HG03064 (cell line): ENCODE data around the gene RETN.
"Not testable (repeated sequence)": the region's sequence is repeated elsewhere in the genome, so short reads cannot be mapped to it uniquely, and the experiment has no call there.

ENCODE experiments used
- ATAC-seq: cut with Tn5 transposase; IDR thresholded peaks from one replicate; pipeline ENCODE4 v1.9.1; 2021; ENCODE audit warnings: low read depth; ENCODE audit not compliant: unreplicated experiment

RETN gene

DNA sequence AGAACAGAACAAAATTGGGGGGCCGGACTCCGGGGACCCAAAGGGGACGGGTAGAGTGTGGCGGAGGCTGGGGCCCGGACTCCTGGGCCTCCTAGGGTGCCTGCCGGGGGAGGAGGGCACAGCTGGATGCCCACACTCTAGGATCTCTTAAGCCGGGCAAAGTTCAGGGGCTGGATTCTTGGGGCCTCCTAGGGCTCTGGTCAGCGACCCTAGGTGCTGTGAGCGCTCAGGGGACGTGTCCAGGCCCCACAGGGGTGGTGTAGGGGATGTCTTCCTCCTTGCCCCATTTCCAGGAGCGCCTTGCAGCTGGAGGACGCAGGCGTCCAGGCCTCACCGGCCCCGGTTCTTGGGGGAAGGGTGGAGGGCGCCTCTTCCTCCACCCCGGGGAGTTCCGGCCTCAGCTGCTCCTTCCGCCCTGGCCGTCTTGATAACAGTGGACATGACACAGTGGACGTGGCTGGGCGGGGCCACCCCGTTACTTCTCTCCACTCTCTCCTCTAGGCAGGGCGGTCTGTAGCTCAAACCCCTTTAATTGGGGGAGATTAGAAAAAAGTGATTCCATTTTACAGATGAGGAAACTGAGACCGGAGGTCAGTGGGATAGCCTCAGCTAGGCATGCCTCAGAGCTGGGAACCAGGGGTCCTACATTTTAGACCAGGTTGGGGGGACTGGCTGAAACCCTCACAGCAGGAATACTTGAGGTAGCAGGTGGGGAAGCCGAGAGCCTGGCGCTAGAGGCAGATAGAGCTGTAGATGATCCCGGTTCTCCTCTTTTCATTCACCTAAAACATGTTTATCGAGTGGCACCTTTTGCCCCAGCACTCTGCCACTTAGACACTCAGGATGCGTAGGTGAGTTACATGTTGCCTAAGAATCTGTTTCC, 31.2 kb upstream of the RETN start:
- ATAC-seq = no peak

DNA sequence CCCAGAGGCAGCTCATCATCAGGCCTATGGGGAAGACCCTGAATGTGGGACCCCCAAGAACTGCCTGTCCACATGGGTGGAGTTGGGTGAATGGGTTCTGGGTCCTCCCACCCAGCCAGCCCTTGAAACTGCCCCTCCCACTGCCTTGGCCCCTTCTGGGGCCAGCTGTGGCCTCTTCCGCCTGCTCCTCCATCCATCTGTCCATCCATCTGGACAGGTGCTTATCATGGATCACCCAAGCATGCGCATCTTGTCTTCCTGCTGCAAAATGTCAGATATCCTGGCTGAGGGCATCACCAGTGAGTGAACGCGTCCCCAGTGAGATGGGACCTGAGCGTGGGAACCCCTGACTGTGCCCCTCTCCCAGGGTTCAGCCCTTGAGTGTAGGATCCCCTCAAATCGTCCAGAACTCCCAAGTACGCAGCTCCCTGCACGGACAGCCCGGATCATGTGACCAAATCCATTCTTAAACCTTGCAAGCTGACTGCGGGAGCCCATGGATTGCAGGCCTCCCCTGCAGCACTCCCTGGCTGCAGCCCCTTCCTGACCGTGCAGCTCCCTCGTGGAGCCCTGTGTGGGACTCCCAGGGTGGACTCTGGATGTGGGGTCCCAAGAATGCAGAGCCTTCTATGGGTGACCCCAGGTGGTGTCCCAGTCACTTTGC, 29.9 kb upstream of the RETN start:
- no peak for ATAC-seq

DNA sequence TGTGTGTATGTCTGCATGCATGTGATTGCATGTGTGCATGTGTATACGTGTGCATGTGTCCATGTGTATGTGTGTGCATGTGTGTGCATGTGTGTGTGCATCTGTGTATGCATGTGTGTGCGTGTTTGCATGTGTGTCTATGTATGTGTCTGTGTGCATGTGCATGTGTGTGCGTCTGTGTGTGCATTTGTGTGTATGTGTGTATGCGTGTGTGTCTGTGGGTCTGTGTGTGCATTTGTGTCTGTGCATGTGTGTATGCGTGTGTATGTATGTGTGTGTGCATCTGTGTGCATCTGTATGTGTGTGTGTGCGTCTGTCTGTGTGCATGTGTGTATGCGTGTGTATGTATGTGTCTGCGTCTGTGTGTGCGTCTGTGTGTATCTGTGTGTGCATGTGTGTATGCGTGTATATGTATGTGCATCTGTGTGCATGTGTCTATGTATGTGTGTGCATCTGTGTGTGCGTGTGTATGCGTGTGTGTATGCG, 28.9 kb upstream of the RETN start:
- ATAC-seq = no peak

DNA sequence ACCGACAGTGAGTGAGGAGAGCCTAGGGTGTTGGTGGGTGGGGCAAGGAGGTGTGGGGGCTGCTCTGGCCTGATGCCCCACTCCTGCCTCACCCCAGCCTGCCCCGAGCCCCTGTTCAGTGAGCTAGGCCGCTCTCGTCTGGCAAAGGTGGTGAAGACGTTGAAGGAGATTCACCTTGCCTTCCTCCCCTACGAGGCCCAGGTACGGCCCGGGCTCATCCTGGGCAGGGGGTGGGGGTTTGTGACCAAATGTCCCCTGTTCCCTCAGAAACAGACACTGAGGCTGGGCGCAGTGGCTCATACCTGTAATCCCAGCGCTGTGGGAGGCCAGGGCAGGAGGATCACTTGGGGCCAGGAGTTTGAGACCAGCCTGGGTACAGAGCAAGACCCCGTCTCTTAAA, 28.0 kb upstream of the RETN start:
- no peak for ATAC-seq

DNA sequence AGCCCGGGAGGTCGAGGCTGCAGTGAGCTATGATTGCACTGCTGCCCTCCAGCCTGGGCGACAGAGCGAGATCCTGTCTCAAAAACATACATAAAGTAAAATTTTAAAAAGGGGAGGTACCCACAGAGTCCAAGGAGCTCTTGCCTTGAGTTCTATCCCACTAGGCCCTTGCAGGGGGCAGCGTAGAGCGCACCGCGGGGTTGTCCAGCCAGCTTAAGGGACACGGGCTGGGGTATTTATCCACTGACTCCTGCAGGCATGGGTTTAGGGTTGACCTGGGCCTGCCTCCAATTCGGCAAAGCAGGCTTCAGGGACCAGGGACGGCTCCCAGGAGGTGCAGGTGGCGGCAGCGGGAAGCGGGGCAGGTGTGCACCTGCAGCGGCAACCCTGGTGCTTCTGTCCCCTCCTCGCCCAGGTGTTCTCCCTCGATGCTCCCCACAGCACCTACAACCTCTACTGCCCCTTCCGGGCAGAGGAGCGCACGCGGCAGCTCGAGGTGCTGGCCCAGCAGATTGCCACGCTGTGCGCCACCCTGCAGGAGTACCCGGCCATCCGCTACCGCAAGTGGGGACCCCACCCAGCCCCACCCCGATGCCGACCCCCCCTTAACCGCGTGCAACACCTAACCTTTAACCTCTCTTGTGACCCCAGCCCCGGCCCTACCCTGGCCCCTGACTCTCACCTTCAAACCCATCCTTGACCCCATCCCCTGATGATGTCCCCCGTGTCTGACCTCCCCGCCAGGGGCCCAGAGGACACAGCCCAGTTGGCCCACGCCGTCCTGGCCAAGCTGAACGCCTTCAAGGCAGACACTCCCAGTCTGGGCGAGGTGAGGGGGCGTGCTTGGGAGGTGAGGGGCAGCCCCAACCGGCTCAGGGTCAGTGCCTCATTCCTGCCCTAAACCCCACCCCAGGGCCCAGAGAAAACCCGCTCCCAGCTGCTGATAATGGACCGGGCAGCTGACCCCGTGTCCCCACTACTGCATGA, 27.3 kb upstream of the RETN start:
- ATAC-seq = no peak

DNA sequence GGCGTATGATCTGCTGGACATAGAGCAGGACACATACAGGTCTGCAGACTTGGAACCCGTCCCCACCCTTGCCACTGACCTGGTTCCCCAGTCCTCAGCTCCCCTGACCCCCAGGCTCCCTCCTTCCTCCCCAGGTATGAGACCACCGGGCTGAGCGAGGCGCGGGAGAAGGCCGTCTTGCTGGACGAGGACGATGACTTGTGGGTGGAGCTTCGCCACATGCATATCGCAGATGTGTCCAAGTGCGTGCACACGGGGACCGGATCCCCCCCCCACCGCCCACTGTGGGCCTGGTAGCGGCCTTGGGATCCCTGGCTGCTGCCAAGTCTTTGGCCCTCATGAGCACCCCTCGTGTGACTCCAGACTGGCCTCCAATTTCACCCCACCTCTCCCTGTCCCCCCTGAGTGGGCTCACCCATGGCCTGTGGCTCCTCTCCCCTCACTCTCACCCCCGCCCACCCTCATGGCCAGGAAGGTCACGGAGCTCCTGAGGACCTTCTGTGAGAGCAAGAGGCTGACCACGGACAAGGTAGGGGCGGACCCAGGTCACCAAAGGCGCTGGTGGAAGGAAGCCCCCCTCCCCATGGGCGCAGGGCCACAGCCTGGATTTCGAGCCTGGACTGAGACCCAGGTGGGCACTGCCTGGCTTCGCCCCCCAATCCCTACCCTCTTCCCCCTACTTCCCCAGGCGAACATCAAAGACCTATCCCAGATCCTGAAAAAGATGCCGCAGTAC, 26.4 kb upstream of the RETN start:
- ATAC-seq = no peak

DNA sequence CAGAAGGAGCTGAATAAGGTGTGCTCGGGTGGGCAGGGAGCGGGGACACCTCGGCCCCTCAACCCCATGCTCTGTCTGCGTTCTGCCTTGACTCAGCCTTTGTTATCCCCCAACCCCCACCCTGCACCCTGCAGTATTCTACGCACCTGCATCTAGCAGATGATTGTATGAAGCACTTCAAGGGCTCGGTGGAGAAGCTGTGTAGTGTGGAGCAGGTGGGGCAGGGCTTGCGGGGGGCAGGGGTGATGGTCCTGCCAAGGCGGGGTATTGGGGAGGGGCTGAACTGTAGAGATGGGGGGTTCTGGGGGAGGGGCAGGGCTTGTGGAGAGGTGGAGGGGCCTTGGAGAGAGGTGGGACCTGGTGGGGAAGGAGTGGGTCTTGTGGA, 25.8 kb upstream of the RETN start:
- no peak for ATAC-seq

DNA sequence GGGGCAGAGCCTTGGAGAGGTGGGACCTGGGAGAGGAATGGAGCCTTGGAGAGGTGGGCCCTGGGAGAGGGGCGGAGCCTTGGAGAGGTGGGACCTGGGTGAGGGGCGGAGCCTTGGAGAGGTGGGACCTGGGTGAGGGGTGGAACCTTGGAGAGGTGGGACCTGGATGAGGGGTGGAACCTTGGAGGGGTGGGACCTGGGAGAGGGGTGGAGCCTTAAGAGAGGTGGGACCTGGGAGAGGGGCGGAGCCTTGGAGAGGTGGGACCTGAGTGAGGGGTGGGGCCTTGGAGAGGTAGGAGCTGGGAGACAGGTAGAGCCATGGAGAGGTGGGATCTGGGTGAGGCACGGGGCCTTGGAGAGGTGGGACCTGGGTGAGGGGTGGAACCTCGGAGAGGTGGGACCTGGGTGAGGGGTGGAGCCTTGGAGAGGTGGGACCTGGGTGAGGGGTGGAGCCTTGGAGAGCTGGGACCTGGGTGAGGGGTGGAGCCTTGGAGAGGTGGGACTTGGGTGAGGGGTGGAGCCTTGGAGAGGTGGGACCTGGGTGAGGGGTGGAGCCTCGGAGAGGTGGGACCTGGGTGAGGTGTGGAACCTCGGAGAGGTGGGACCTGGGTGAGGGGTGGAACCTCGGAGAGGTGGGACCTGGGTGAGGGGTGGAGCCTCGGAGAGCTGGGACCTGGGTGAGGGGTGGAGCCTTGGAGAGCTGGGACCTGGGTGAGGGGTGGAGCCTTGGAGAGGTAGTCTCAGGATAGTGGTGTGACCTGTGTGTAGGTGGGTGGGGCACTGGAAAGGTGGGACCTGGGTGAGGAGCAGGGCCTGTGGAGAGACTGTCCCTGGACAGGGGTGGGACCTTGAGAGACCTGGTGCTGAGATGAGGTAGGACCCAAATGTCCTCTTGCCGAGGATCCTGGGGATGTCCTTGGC, 25.0 kb upstream of the RETN start:
- not testable (repeated sequence) for ATAC-seq

DNA sequence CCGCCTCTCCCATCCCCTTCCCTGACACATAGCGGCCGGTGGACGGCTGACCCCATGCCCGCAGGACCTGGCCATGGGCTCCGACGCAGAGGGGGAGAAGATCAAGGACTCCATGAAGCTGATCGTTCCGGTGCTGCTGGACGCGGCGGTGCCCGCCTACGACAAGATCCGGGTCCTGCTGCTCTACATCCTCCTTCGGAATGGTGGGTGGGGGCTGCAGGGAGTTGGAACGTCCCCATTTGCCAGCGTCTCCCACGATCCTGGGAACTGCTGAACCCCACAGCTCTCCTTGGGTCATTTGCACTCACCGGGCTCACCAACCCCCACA, 24.3 kb upstream of the RETN start:
- no peak for ATAC-seq

DNA sequence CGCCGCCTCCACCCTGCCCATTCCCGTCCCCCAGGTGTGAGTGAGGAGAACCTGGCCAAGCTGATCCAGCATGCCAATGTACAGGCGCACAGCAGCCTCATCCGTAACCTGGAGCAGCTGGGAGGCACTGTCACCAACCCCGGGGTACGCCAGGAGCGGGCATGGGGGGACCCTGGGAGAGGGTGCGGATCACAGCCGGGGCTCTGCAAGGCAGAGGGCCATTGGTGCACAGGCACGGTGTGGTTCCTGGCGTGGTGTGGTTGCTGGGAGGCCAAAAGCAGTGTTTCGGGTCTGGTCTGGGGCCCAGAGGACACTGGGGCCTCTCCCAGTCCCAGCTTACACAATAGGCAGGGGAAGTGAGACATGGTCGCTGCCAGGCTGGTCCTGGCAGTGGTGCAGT, 23.7 kb upstream of the RETN start:
- ATAC-seq = no peak

DNA sequence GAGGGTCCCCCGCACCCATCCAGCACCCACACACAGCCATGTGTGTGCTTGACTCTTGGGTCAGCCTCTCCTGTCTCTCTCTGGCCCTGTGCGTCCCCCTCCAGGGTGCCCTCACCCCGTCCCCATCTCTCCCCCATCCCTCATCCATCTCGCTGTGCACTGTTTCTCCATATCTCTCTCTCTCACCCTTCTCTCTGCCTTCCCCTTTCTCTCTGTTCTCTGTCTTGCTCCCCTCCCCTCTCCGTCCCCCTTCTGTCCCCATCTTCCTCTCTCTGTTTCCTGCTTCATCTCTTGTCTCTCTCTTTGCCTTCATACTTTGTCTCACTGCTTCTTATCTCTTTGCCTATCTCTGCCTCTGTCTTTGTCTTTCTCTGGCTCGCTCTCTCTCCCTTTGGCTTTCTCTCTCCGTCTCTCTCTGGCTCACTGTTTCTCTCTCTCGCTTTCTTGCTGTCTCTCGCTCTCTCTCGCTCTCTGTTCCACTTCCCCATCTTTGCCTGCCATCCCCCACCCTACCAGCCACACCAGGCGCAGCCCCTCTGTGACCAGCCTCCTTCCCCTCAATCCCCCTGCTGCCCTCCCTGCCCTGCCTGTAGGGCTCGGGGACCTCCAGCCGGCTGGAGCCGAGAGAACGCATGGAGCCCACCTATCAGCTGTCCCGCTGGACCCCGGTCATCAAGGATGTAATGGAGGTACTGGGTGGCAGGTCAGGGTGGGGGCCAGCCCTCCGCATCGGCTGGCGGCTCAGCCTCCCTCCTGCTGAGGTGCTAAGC, 23.0 kb upstream of the RETN start:
- no peak for ATAC-seq

DNA sequence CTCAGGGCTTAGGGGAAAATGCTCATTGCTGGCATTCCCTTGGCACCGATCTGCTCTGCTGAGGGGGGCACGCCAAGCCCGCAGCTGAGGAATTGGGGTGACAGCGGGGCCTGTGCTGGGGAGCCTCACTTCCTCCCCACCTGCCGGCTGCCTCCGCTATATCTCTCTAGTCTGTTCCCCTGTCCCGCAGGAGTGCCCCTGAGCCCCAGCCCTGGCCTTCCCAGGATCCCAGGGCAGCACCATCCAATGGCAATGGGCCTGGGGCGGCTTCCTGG, 22.5 kb upstream of the RETN start:
- ATAC-seq = no peak

DNA sequence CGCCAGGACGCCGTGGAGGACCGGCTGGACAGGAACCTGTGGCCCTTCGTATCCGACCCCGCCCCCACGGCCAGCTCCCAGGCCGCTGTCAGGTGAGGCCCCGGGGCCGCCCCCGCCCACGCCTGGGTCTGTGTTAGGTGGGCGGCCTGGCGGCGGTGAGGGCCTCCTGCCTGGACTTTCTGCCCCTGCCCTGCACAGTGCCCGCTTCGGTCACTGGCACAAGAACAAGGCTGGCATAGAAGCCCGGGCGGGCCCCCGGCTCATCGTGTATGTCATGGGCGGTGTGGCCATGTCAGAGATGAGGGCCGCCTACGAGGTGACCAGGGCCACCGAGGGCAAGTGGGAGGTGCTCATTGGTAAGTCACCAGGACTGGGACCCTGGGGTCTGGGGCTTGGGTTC, 21.7 kb upstream of the RETN start:
- no peak for ATAC-seq

DNA sequence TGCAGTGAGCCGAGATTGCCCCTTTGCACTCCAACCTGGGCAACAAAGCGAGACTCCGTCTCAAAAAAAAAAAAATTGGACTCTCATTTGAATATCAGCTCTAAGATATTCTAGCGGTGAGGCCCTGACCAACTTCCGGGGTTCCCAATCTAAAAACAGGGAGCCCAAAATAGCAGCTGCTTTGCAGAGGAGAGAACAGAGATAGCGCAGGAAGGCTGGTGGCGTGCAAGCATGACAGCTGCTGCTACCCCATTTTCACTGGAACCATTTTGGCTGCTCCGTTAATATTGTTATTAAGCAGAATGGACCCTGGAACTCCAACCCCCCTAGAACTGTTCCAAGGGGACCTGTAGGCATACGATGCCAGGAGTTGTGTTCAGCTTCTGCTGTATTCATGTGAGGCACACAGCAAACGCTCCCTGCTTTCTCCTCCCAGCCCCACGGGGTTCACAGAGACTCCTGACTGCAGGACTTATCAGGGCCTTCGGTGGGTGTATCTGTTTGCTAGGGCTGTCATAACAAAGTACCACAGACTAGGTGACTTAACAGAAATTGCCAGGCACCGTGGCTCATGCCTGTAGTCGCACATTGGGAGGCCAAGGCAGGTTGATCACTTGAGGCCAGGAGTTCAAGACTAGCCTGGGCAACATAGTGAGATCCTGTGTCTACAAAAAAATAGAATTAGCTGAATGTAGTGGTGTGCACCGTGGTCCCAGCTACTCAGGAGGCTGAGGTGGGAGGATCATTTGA, 20.4 kb upstream of the RETN start:
- ATAC-seq = no peak

DNA sequence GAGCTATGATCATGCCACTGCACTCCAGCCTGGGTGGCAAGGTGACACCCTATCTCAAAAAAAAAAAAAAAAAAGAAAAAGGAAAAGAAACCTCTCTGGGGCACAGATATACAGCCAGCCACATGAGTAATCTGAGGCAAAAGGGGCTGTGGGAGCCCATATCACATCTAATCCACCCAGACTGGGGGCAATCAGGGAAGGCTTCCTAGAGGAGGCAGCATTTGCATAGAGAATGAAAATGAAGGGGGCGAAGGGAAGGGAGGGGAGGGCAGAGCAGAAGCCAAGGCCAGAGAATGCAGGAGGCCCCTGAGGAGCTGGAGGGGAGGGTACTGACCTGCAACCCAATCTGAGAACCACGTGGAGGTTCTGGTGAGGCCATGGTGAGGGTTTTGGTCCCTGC, 18.7 kb upstream of the RETN start:
- ATAC-seq = no peak

DNA sequence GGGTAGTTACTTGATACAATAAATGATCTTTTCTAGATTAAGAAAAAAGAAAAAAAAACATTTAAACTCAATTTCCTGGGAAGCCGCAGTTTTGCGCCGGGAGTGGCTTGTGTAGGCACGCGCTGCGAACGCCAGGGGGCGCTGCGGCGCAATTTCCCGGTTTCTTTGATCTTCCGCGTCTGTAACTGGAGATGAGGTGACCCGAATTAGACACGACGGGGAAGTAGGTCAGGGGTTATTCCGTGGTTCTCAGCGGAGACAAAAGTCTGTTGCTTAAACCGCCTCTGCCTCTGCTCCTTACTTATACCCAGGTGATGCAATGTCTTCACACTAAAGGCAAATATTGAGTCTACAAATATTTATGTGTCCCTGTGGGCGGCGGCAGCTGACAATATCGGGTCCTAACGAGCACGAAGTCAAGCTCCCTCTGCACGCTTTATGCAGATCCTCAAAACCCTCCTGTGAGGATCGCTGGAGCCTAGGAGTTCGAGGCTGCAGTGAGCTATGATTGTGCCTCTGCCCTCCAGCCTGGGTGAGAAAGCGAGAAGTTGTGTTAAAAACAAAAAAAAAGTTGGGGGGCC, 16.7 kb upstream of the RETN start:
- ATAC-seq = no peak

DNA sequence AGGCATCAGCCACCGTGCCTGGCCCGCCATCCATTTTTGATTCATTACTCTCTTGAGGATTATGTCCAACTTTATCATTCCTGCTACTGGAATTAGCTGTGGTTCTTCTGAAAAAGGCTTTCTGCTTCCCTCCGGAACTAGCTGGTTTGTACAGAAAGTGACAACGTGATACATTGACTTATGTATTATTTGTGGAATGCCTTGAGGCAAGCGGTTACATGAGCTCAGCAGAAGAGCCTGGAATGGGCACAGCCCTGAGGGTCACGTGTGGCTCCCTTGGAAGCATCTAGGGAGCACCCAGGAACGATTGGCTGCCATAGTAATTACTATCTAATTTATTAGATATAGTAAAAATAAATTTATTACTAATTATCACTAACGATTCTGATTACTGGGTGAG, 14.4 kb upstream of the RETN start:
- no peak for ATAC-seq

DNA sequence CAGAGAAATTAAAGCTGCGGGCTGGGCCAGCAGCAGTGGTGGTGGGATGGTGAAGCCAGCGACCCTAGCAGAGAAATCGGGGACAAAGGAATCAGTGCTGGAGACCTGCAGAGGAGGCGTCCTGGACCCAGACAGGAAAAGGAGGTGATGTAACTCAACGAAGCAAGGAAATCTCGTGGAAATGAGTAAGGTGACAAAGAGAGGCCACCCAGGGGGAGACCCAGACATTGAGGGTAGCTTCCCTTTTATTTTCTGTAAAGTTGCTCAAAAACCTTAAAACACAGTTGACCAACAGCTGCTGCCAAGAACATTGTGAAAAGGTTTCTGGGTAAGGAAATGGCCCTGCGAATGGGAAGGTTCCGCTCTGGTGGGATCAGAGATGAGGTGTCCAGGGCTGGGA, 13.3 kb upstream of the RETN start:
- no peak for ATAC-seq
